Endothelial cell of umbilical vein (primary cell): ENCODE results near the gene BGN. TPM values are rescaled to one million over a fixed set of nuclear protein-coding genes. Genes with fewer than 3 reads are reported as not detected.

ENCODE experiments used
- BruUV-seq: library from RNA; stranded (reverse); fragments of 400-500 nt; replicated peaks from 2 replicates; lab custom pipeline; 2021; lab: Mats Ljungman, UMichigan
- CTCF ChIA-PET: fragments of 300-600, 350-600 bp; sonication (Branson Sonifier 250); formaldehyde crosslinking; loops from one replicate; lab custom pipeline; 2021; ENCODE audit warnings: antibody characterized with exemption, inconsistent platforms; lab: Charles Lee
- POLR2A ChIA-PET: fragments of 300-600, 350-600 bp; sonication (Branson Sonifier 250); formaldehyde crosslinking; loops from one replicate; lab custom pipeline; 2021; ENCODE audit warnings: antibody characterized with exemption, inconsistent platforms; lab: Charles Lee
- DNase-seq: peaks from one replicate; pipeline ENCODE4 v3.0.0-alpha.2; 2011; ENCODE audit warnings: low read depth, low spot score
- FAIRE-seq: peaks from 2 replicates; lab custom pipeline; 2011; peaks lifted over from hg19 to GRCh38; lab: Jason Lieb, UNC
- H2AFZ ChIP-seq: 2 replicates; pipeline ENCODE4 v1.6.0; 2012; ENCODE audit warnings: low read depth, low read length, control low read depth, inconsistent platforms
- H3K27ac ChIP-seq: 2 replicates; pipeline ENCODE4 v1.5.1; 2011; ENCODE audit warnings: low read depth, mild to moderate bottlenecking, control low read depth, low read length, moderate library complexity; ENCODE audit not compliant: insufficient read depth
- H3K27me3 ChIP-seq, 2 experiments: 2 replicates each; pipeline versions ENCODE4 v1.6.0 to v1.6.1; 2011; ENCODE audit warnings: low read length in 2 of 2, mixed read lengths in 1 of 2; ENCODE audit not compliant: control insufficient read depth in 2 of 2, insufficient read depth in 2 of 2
- H3K36me3 ChIP-seq, 2 experiments: 2 replicates in 1 of 2; 3 replicates in 1 of 2; pipeline ENCODE4 v1.5.1; 2011; ENCODE audit warnings: low read length in 2 of 2, mild to moderate bottlenecking in 1 of 2, moderate library complexity in 1 of 2; ENCODE audit not compliant: control insufficient read depth in 2 of 2, insufficient read depth in 2 of 2; ENCODE audit errors: extremely low read depth in 1 of 2
- H3K4me1 ChIP-seq: 3 replicates; pipeline ENCODE4 v1.5.1; 2011; ENCODE audit warnings: mild to moderate bottlenecking, low read length; ENCODE audit not compliant: control insufficient read depth, insufficient read depth; ENCODE audit errors: extremely low read depth
- H3K4me2 ChIP-seq: 2 replicates; pipeline ENCODE4 v1.6.1; 2011; ENCODE audit warnings: low read length, control low read depth, mixed read lengths; ENCODE audit not compliant: insufficient read depth
- H3K4me3 ChIP-seq, 3 experiments: fragments of 200-600 bp in 1 of 3; sonication (generic), shearing (Covaris generic) in 1 of 3; replicated peaks in 1 of 3; 2 replicates each; pipeline ENCODE4 v1.5.1; 2011 to 2016; ENCODE audit warnings: control low read depth in 3 of 3, low read length in 3 of 3, mild to moderate bottlenecking in 2 of 3, inconsistent platforms in 1 of 3, low read depth in 1 of 3, moderate library complexity in 1 of 3; ENCODE audit not compliant: insufficient read depth in 1 of 3
- H3K79me2 ChIP-seq: 2 replicates; pipeline ENCODE4 v1.6.0; 2012; ENCODE audit warnings: low read length, inconsistent platforms; ENCODE audit not compliant: control insufficient read depth, insufficient read depth
- H3K9ac ChIP-seq: replicated peaks from 2 replicates; pipeline ENCODE3; 2011; ENCODE audit warnings: low read length, control low read depth; ENCODE audit not compliant: insufficient read depth; ENCODE audit errors: extremely low read depth
- H3K9me1 ChIP-seq: replicated peaks from 3 replicates; pipeline ENCODE4 v1.6.0; 2011; ENCODE audit warnings: mild to moderate bottlenecking, low read length; ENCODE audit not compliant: control insufficient read depth, insufficient read depth; ENCODE audit errors: extremely low read depth
- H3K9me3 ChIP-seq: replicated peaks from 2 replicates; pipeline ENCODE4 v1.5.1; 2012; ENCODE audit warnings: low read length, inconsistent platforms; ENCODE audit not compliant: control insufficient read depth, insufficient read depth
- H4K20me1 ChIP-seq: replicated peaks from 2 replicates; pipeline ENCODE3; 2011; ENCODE audit warnings: mild to moderate bottlenecking, low read length; ENCODE audit not compliant: control insufficient read depth, insufficient read depth; ENCODE audit errors: extremely low read depth
- EZH2 ChIP-seq: IDR thresholded peaks from 2 replicates; pipeline ENCODE4 v1.6.1; 2012; ENCODE audit warnings: borderline replicate concordance, low read depth, mild to moderate bottlenecking, moderate library complexity, low read length, inconsistent platforms; ENCODE audit not compliant: severe bottlenecking
- FOS ChIP-seq: IDR thresholded peaks from 2 replicates; pipeline ENCODE4 v1.6.1; 2011; ENCODE audit warnings: mild to moderate bottlenecking, low read length, moderate library complexity, borderline replicate concordance; ENCODE audit not compliant: insufficient read depth
- GATA2 ChIP-seq: IDR thresholded peaks from 2 replicates; pipeline ENCODE4 v1.7.0; 2011; ENCODE audit warnings: low read depth, mild to moderate bottlenecking, moderate library complexity, mixed read lengths, low read length; ENCODE audit not compliant: insufficient read length, insufficient read depth
- JUN ChIP-seq: IDR thresholded peaks from 2 replicates; pipeline ENCODE4 v1.6.1; 2011; ENCODE audit warnings: borderline replicate concordance, low read depth; ENCODE audit not compliant: insufficient read length, insufficient read depth
- MYC ChIP-seq: IDR thresholded peaks from one replicate; pipeline ENCODE4 v1.6.1; 2011; ENCODE audit warnings: mild to moderate bottlenecking, low read depth, low read length
- POLR2A ChIP-seq: IDR thresholded peaks from 2 replicates; pipeline ENCODE4 v1.6.1; 2012; ENCODE audit warnings: low read depth, mild to moderate bottlenecking, control low read depth, low read length
- POLR2AphosphoS5 ChIP-seq: IDR thresholded peaks from 2 replicates; pipeline ENCODE4 v1.6.1; 2012; ENCODE audit warnings: low read depth, mild to moderate bottlenecking, control low read depth, low read length, moderate library complexity; ENCODE audit not compliant: insufficient read depth
- dilution Hi-C: fragments of 300-500 bp; cut with MboI; formaldehyde crosslinking; loops from one replicate; pipeline ENCODE4 v1.15.0; 2019; ENCODE audit warnings: low sequenced_read_pairs; ENCODE audit not compliant: extremely low pct_ligation_motif_present
- intact Hi-C: fragments of 100-400 bp; cut with micrococcal nuclease; formaldehyde crosslinking; loops from one replicate; pipeline ENCODE4 v1.10.0; 2022
- polyA plus RNA-seq, 4 experiments: library from polyadenylated mRNA; depleted of rRNA in 3 of 4; stranded (reverse) in 3 of 4; unstranded in 1 of 4; fragments of >200 nt; gene quantifications; 2 replicates each; pipeline versions ENCODE4 v1.2.1 to v1.2.3, GENCODE V29; 2011 to 2012; ENCODE audit warnings: missing spikeins in 1 of 4
- total RNA-seq: library from RNA; stranded (reverse); gene quantifications from 2 replicates; pipeline ENCODE4 v1.2.3, GENCODE V29; 2021
- TF ChIP-seq, protein P1 (sequence below), 2 donors: IDR thresholded peaks; 1 replicate in 1 of 2; 2 replicates in 1 of 2; pipeline ENCODE4 v1.5.1; 2011; ENCODE audit warnings: low read length in 2 of 2, mild to moderate bottlenecking in 2 of 2, moderate library complexity in 2 of 2, control low read depth in 1 of 2, inconsistent platforms in 1 of 2, low read depth in 1 of 2; ENCODE audit not compliant: insufficient read depth in 1 of 2; ENCODE audit errors: extremely low read depth in 1 of 2
- TF ChIP-seq, protein P2 (sequence below): IDR thresholded peaks from 2 replicates; pipeline ENCODE4 v1.6.1; 2011; ENCODE audit not compliant: insufficient read depth, insufficient read length

BGN gene
- total and polyA plus RNA-seq, 2 donors (not counting 3 experiments of a cell fraction or from before 2014, with no cell fraction given): 479 to 879 TPM

DNA sequence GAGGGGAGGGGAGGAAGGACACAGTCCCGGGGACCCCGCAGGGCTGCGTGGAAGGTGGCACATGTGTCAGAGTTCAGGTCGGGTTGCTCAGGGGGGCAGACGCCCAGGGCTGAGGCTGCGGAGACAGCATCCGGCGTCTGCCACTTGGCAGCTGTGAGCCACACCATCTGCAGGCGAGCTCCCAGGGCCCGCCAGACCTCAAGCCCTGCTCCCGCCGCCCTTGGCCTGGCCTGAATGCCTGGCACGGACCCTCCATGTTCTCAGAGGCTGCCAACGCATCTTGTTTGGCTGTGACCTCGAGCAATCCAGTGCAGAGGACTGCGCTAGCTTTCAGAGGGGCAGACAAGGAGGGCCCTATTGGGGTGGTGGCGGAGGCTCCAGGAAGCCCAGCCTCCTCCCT lies 5.1 kb downstream of the BGN start:
- Histone ChIP-seq H3K4me3 (peak overlapping the region in 1 of 3 experiments; percentile 43), H3K9me1 (no peaks in the 10 kb centered on the region), H3K27me3 (no peaks in the 10 kb centered on the region), H3K79me2 (peaks cover 15% of the 10 kb centered on the region), H3K27ac (no peak overlapping the region), H3K9ac (no peak overlapping the region), H3K9me3 (no peaks in the 10 kb centered on the region), H3K4me2 (no peak overlapping the region), H2AFZ (no peak overlapping the region), H3K36me3 (peaks cover 0 to 19% of the 10 kb centered on the region in 2 experiments), H4K20me1 (no peaks in the 10 kb centered on the region), H3K4me1 (no peaks in the 10 kb centered on the region)
- no peak for DNase-seq
- FAIRE-seq: peak; percentile 63
- no peak for TF ChIP-seq POLR2A
- TF ChIP-seq POLR2AphosphoS5: no peak
- TF ChIP-seq, protein P1, sequence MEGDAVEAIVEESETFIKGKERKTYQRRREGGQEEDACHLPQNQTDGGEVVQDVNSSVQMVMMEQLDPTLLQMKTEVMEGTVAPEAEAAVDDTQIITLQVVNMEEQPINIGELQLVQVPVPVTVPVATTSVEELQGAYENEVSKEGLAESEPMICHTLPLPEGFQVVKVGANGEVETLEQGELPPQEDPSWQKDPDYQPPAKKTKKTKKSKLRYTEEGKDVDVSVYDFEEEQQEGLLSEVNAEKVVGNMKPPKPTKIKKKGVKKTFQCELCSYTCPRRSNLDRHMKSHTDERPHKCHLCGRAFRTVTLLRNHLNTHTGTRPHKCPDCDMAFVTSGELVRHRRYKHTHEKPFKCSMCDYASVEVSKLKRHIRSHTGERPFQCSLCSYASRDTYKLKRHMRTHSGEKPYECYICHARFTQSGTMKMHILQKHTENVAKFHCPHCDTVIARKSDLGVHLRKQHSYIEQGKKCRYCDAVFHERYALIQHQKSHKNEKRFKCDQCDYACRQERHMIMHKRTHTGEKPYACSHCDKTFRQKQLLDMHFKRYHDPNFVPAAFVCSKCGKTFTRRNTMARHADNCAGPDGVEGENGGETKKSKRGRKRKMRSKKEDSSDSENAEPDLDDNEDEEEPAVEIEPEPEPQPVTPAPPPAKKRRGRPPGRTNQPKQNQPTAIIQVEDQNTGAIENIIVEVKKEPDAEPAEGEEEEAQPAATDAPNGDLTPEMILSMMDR (IDR thresholded peaks at IDR 0.05; ENCODE audit: extremely low read depth in 1 of 2, insufficient read depth in 1 of 2, low read depth in 1 of 2, low read length in 2 of 2): no peak
- no peak for TF ChIP-seq JUN
- TF ChIP-seq, protein P2, sequence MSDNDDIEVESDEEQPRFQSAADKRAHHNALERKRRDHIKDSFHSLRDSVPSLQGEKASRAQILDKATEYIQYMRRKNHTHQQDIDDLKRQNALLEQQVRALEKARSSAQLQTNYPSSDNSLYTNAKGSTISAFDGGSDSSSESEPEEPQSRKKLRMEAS: no peak
- TF ChIP-seq GATA2: no peak
- TF ChIP-seq FOS: no peak
- TF ChIP-seq MYC: no peak
- TF ChIP-seq EZH2: no peak
- no TSS peak for BruUV-seq
- POLR2A ChIA-PET: no interaction called here
- intact Hi-C loops: no loop called here
- dilution Hi-C loops: no loop called here
- CTCF ChIA-PET: interaction anchor here (1.3 kb wide), 2 partner anchors 29 to 39 kb away, joined by 5 to 7 read pairs; partner anchors contain the start of gene HAUS7
